WTC11 (cell line): ENCODE results near the gene SPSB3. TPM values are rescaled to one million over a fixed set of nuclear protein-coding genes. Genes with fewer than 3 reads are reported as not detected.

Source experiments
- ATAC-seq: fragments of 200-7000 bp; cut with Tn5 transposase; 2 replicates; pipeline ENCODE4 v1.10.0; 2021; ENCODE audit warnings: mild to moderate bottlenecking, moderate library complexity
- CTCF ChIA-PET: fragments of 300-600 bp; sonication (Branson Sonifier 250); formaldehyde crosslinking; loops from one replicate; lab custom pipeline; 2021; ENCODE audit warnings: antibody characterized with exemption; lab: Charles Lee
- POLR2A ChIA-PET: fragments of 350-600 bp; sonication (Branson Sonifier 250); formaldehyde crosslinking; loops from one replicate; lab custom pipeline; 2021; ENCODE audit warnings: antibody characterized with exemption; lab: Charles Lee
- DNase-seq: peaks from one replicate; pipeline ENCODE4 v3.0.0; 2021; ENCODE audit warnings: low spot score
- H3K27ac Mint-ChIP-seq: 2 replicates; pipeline ENCODE4 v1.8.0; 2021; ENCODE audit warnings: mixed read lengths
- H3K27me3 Mint-ChIP-seq: 2 replicates; pipeline ENCODE4 v1.8.0; 2021; ENCODE audit warnings: low read depth, mild to moderate bottlenecking, moderate library complexity, mixed read lengths
- H3K36me3 Mint-ChIP-seq: 2 replicates; pipeline ENCODE4 v1.8.0; 2021; ENCODE audit warnings: mixed read lengths
- H3K4me1 Mint-ChIP-seq: 2 replicates; pipeline ENCODE4 v1.8.0; 2022; ENCODE audit warnings: mixed read lengths
- H3K4me3 Mint-ChIP-seq: 2 replicates; pipeline ENCODE4 v1.8.0; 2021; ENCODE audit warnings: mild to moderate bottlenecking, moderate library complexity, mixed read lengths
- H3K9me3 Mint-ChIP-seq: 2 replicates; pipeline ENCODE4 v1.8.0; 2021; ENCODE audit warnings: mixed read lengths
- CBFB ChIP-seq: sonication (generic); formaldehyde crosslinking; IDR thresholded peaks from 2 replicates; pipeline ENCODE4 v1.8.1; 2022; ENCODE audit warnings: mild to moderate bottlenecking, low read depth, missing genetic modification reagents
- CDX4 ChIP-seq: fragments of 250-450 bp; sonication (Bioruptor Pico); IDR thresholded peaks from 2 replicates; pipeline ENCODE4 v1.9.0; 2021; ENCODE audit warnings: moderate library complexity, mild to moderate bottlenecking, inconsistent platforms, borderline replicate concordance
- EMX1 ChIP-seq: fragments of 250-450 bp; sonication (Bioruptor Pico); IDR thresholded peaks from 2 replicates; pipeline ENCODE4 v1.8.0; 2021; ENCODE audit warnings: mild to moderate bottlenecking
- ESRRA ChIP-seq: sonication (generic); formaldehyde crosslinking; IDR thresholded peaks from 2 replicates; pipeline ENCODE4 v1.8.1; 2022; ENCODE audit warnings: mild to moderate bottlenecking, missing genetic modification reagents, borderline replicate concordance
- ETV6 ChIP-seq: sonication (generic); formaldehyde crosslinking; IDR thresholded peaks from 2 replicates; pipeline ENCODE4 v1.8.1; 2022; ENCODE audit warnings: mild to moderate bottlenecking, missing genetic modification reagents
- JAZF1 ChIP-seq: fragments of 250-450 bp; sonication (Bioruptor Pico); IDR thresholded peaks from 2 replicates; pipeline ENCODE4 v1.9.0; 2021; ENCODE audit warnings: moderate library complexity, mild to moderate bottlenecking, inconsistent platforms
- JUN ChIP-seq: sonication (generic); formaldehyde crosslinking; IDR thresholded peaks from 2 replicates; pipeline ENCODE4 v1.8.0; 2023; ENCODE audit warnings: mild to moderate bottlenecking, missing genetic modification reagents
- KAT7 ChIP-seq: sonication (generic); formaldehyde crosslinking; IDR thresholded peaks from 2 replicates; pipeline ENCODE4 v1.8.1; 2023; ENCODE audit warnings: missing genetic modification reagents, mild to moderate bottlenecking, borderline replicate concordance
- TCF7 ChIP-seq: sonication (generic); formaldehyde crosslinking; IDR thresholded peaks from 2 replicates; pipeline ENCODE4 v1.8.0; 2022; ENCODE audit warnings: mild to moderate bottlenecking, low read depth, missing genetic modification reagents, moderate library complexity
- TP53 ChIP-seq: sonication (generic); formaldehyde crosslinking; IDR thresholded peaks from 2 replicates; pipeline ENCODE4 v1.8.1; 2023; ENCODE audit warnings: mild to moderate bottlenecking, missing genetic modification reagents
- ZBTB21 ChIP-seq: sonication (generic); formaldehyde crosslinking; IDR thresholded peaks from 2 replicates; pipeline ENCODE4 v1.8.1; 2023; ENCODE audit warnings: mild to moderate bottlenecking, missing genetic modification reagents, borderline replicate concordance
- ZNF263 ChIP-seq: sonication (generic); formaldehyde crosslinking; IDR thresholded peaks from 2 replicates; pipeline ENCODE4 v1.8.1; 2022; ENCODE audit warnings: low read depth, mild to moderate bottlenecking, moderate library complexity, missing genetic modification reagents
- ZNF423 ChIP-seq: fragments of 250-450 bp; sonication (Bioruptor Pico); IDR thresholded peaks from 2 replicates; pipeline ENCODE4 v2.1.2; 2022; ENCODE audit warnings: mild to moderate bottlenecking, moderate library complexity
- total RNA-seq: library from RNA; stranded (reverse); gene quantifications from 3 replicates; pipeline ENCODE4 v1.2.3, GENCODE V29; 2021
- TF ChIP-seq, protein P1 (sequence below): sonication (generic); formaldehyde crosslinking; IDR thresholded peaks from 2 replicates; pipeline ENCODE4 v1.8.1; 2022; ENCODE audit warnings: low read depth, missing genetic modification reagents, borderline replicate concordance
- TF ChIP-seq, protein P2 (sequence below): fragments of 250-450 bp; sonication (Bioruptor Pico); IDR thresholded peaks from 2 replicates; pipeline ENCODE4 v1.8.0; 2021; ENCODE audit warnings: mild to moderate bottlenecking
- TF ChIP-seq, protein P3 (sequence below): fragments of 250-450 bp; sonication (Bioruptor Pico); IDR thresholded peaks from 2 replicates; pipeline ENCODE4 v1.9.0; 2021; ENCODE audit warnings: mild to moderate bottlenecking
- TF ChIP-seq, protein P4 (sequence below): sonication (generic); formaldehyde crosslinking; IDR thresholded peaks from 2 replicates; pipeline ENCODE4 v1.8.0; 2023; ENCODE audit warnings: missing genetic modification reagents, mild to moderate bottlenecking, borderline replicate concordance

SPSB3 gene
- total RNA-seq, 1 experiment from 2014 or later, result 32.8 TPM

DNA sequence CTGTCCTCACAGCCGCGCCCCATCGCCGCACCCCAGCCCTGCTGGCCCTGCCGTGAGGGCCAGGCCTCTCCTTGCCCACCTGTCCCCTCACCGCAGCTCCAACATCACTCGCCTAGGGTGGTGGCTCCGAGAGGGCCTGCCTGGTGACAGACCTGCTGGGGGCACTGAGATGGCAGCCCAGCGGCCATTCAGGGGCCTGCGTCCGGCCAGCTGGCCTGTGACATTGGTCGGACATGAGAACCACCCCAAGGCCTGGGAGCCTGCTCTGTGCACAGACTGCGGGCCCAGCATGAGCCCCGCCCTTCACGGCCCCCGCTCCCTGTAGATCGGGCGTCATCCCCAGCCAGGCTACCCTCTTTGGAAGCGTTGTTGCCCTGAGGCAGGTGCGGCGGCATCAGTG lies 22.9 kb downstream of the SPSB3 start:
- DNase-seq (no peak), ATAC-seq (no peak)
- no peak overlapping the region for H3K4me3 Mint-ChIP-seq
- POLR2A ChIA-PET, result no interaction called here
- no peaks in the 10 kb centered on the region for H3K27me3 Mint-ChIP-seq
- H3K27ac Mint-ChIP-seq, result no peak overlapping the region
- no peaks in the 10 kb centered on the region for H3K4me1 Mint-ChIP-seq
- no peaks in the 10 kb centered on the region for H3K9me3 Mint-ChIP-seq
- H3K36me3 Mint-ChIP-seq, result peaks cover 3% of the 10 kb centered on the region; the same call in 1 of the 2 replicates
- CTCF ChIA-PET, result no interaction called here
- TF ChIP-seq ZBTB21 (CRISPR knock-in tag), result no peak

DNA sequence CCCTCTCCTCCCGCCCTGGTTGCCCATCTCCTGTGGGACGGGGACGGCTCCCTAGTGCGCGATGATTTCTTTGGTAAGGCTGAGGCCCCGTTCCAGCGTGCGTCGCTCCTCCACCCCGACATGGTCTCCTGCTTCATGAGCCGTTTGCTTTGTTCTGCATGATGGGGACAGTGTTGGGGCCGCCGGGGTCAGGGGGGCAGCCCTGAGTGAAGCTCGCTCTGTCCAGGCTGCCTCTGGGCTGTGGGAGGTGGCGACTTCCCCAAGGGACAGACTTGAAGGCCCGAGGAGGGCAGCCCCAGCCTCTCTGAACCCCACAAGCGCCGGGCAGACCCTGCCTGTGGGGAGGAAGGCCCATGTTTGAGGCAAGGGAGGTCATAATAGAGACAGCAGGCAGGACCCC lies 23.4 kb downstream of the SPSB3 start:
- ChIA-PET POLR2A (no interaction called here), CTCF (no interaction called here)
- ATAC-seq, result no peak
- no peaks in the 10 kb centered on the region for H3K27me3 Mint-ChIP-seq
- H3K4me1 Mint-ChIP-seq, result no peaks in the 10 kb centered on the region
- peaks cover 3% of the 10 kb centered on the region; the same call in 1 of the 2 replicates for H3K36me3 Mint-ChIP-seq
- H3K4me3 Mint-ChIP-seq, result no peak overlapping the region
- H3K9me3 Mint-ChIP-seq, result no peaks in the 10 kb centered on the region
- no peak for TF ChIP-seq ETV6 (CRISPR knock-in tag)
- no peak for TF ChIP-seq CBFB
- TF ChIP-seq, protein P1, sequence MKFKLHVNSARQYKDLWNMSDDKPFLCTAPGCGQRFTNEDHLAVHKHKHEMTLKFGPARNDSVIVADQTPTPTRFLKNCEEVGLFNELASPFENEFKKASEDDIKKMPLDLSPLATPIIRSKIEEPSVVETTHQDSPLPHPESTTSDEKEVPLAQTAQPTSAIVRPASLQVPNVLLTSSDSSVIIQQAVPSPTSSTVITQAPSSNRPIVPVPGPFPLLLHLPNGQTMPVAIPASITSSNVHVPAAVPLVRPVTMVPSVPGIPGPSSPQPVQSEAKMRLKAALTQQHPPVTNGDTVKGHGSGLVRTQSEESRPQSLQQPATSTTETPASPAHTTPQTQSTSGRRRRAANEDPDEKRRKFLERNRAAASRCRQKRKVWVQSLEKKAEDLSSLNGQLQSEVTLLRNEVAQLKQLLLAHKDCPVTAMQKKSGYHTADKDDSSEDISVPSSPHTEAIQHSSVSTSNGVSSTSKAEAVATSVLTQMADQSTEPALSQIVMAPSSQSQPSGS (CRISPR knock-in tag), result no peak
- DNase-seq, result no peak
- no peak overlapping the region for H3K27ac Mint-ChIP-seq

DNA sequence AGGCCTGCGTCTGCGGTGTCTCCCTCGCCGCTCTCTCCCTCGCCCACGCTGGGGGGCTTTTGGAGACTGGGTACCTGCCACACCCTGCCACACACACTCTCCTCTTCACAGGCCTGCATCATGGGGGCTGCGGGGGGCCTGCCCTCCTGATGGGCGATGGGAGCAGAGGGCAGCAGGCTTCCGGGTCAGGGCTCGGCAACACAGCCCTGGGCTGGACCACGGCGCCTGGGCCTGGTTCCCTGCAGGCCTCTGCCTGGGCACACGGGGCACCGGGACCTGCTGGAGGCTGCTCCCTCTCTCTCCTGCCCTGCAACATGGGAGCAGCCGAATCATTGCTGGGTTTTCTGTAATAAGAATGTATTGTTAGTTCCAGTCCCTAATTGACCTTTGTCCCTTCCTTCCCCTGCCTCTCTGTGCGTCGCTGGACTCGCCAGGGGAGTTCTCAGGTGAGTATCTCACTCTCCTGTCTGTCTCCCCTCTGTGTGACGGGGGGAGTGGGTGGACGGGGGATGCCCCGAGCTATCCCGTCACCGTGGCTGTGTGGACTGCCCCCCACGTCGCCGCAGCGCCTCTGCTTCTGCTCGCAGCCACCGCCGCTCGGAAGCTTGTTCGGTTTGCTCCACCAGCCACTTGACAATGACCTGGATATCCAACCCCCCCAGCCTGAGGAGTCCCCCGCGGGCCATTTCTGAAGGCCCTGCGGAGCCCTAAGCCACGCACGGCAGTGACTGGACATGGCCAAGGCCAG lies 24.5 kb downstream of the SPSB3 start:
- Mint-ChIP-seq H3K9me3 (no peaks in the 10 kb centered on the region), H3K27me3 (no peaks in the 10 kb centered on the region), H3K27ac (no peak overlapping the region), H3K4me3 (no peak overlapping the region), H3K36me3 (peaks cover 4% of the 10 kb centered on the region; the same call in 1 of the 2 replicates), H3K4me1 (no peaks in the 10 kb centered on the region)
- no peak for DNase-seq
- TF ChIP-seq, protein P2, sequence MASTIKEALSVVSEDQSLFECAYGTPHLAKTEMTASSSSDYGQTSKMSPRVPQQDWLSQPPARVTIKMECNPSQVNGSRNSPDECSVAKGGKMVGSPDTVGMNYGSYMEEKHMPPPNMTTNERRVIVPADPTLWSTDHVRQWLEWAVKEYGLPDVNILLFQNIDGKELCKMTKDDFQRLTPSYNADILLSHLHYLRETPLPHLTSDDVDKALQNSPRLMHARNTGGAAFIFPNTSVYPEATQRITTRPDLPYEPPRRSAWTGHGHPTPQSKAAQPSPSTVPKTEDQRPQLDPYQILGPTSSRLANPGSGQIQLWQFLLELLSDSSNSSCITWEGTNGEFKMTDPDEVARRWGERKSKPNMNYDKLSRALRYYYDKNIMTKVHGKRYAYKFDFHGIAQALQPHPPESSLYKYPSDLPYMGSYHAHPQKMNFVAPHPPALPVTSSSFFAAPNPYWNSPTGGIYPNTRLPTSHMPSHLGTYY (CRISPR knock-in tag), result no peak
- no peak for TF ChIP-seq TCF7 (CRISPR knock-in tag)
- TF ChIP-seq ESRRA (CRISPR knock-in tag), result no peak
- TF ChIP-seq JUN, result no peak
- no peak for TF ChIP-seq ZNF423 (CRISPR knock-in tag)
- no peak for TF ChIP-seq TP53 (CRISPR knock-in tag)
- TF ChIP-seq, protein P3, sequence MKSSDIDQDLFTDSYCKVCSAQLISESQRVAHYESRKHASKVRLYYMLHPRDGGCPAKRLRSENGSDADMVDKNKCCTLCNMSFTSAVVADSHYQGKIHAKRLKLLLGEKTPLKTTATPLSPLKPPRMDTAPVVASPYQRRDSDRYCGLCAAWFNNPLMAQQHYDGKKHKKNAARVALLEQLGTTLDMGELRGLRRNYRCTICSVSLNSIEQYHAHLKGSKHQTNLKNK (CRISPR knock-in tag), result no peak
- TF ChIP-seq, protein P4, sequence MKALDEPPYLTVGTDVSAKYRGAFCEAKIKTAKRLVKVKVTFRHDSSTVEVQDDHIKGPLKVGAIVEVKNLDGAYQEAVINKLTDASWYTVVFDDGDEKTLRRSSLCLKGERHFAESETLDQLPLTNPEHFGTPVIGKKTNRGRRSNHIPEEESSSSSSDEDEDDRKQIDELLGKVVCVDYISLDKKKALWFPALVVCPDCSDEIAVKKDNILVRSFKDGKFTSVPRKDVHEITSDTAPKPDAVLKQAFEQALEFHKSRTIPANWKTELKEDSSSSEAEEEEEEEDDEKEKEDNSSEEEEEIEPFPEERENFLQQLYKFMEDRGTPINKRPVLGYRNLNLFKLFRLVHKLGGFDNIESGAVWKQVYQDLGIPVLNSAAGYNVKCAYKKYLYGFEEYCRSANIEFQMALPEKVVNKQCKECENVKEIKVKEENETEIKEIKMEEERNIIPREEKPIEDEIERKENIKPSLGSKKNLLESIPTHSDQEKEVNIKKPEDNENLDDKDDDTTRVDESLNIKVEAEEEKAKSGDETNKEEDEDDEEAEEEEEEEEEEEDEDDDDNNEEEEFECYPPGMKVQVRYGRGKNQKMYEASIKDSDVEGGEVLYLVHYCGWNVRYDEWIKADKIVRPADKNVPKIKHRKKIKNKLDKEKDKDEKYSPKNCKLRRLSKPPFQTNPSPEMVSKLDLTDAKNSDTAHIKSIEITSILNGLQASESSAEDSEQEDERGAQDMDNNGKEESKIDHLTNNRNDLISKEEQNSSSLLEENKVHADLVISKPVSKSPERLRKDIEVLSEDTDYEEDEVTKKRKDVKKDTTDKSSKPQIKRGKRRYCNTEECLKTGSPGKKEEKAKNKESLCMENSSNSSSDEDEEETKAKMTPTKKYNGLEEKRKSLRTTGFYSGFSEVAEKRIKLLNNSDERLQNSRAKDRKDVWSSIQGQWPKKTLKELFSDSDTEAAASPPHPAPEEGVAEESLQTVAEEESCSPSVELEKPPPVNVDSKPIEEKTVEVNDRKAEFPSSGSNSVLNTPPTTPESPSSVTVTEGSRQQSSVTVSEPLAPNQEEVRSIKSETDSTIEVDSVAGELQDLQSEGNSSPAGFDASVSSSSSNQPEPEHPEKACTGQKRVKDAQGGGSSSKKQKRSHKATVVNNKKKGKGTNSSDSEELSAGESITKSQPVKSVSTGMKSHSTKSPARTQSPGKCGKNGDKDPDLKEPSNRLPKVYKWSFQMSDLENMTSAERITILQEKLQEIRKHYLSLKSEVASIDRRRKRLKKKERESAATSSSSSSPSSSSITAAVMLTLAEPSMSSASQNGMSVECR, result no peak
- no peak for TF ChIP-seq EMX1 (CRISPR knock-in tag)
- no peak for TF ChIP-seq JAZF1
- no peak for TF ChIP-seq KAT7 (CRISPR knock-in tag)
- no peak for TF ChIP-seq CDX4 (CRISPR knock-in tag)
- no peak for TF ChIP-seq ZNF263 (CRISPR knock-in tag)
- CTCF ChIA-PET, result no interaction called here
- POLR2A ChIA-PET, result no interaction called here
- ATAC-seq, result no peak
